Caco-2 (cell line): ENCODE results near the gene SLC1A7. TPM values are rescaled to one million over a fixed set of nuclear protein-coding genes. Genes with fewer than 3 reads are reported as not detected.
A peak's percentile ranks its signal among the peaks of the same experiment; 100 is the strongest.

Experiments
- BruUV-seq: library from RNA; stranded (reverse); fragments of 400-500 nt; replicated peaks from 2 replicates; lab custom pipeline; 2021; lab: Mats Ljungman, UMichigan
- CTCF ChIA-PET: fragments of 300-600 bp; sonication (Branson Sonifier 250); formaldehyde crosslinking; loops from one replicate; lab custom pipeline; 2022; ENCODE audit warnings: antibody characterized with exemption; lab: Charles Lee
- POLR2A ChIA-PET: fragments of 300-600 bp; sonication (Branson Sonifier 250); formaldehyde crosslinking; loops from one replicate; lab custom pipeline; 2022; ENCODE audit warnings: antibody characterized with exemption; lab: Charles Lee
- DNase-seq, 2 experiments: peaks; one replicate each; pipeline versions ENCODE4 v3.0.0 to v3.0.0-alpha.2; 2020 to 2022
- H3K27me3 ChIP-seq: replicated peaks from 2 replicates; pipeline ENCODE4 v1.6.0; 2011; ENCODE audit warnings: low read length; ENCODE audit not compliant: control insufficient read depth, insufficient read depth
- H3K36me3 ChIP-seq: 2 replicates; pipeline ENCODE4 v1.5.1; 2011; ENCODE audit warnings: low read length; ENCODE audit not compliant: control insufficient read depth, insufficient read depth
- H3K4me1 ChIP-seq: fragments of 250-450 bp; sonication (Bioruptor Pico); 2 replicates; pipeline ENCODE4 v1.5.1; 2020; ENCODE audit warnings: mild to moderate bottlenecking
- H3K4me3 ChIP-seq: 2 replicates; pipeline ENCODE4 v1.5.1; 2011; ENCODE audit warnings: low read depth, mild to moderate bottlenecking, control low read depth, low read length
- H3K9me3 ChIP-seq: fragments of 250-450 bp; sonication (Bioruptor Pico); 2 replicates; pipeline ENCODE4 v1.5.1; 2020; ENCODE audit warnings: mild to moderate bottlenecking, moderate library complexity
- H3K27ac Mint-ChIP-seq: one replicate; pipeline ENCODE4 v1.8.0; 2022; ENCODE audit warnings: mixed read lengths; ENCODE audit not compliant: unreplicated experiment
- H3K27me3 Mint-ChIP-seq: one replicate; pipeline ENCODE4 v1.8.0; 2022; ENCODE audit warnings: mixed read lengths; ENCODE audit not compliant: insufficient read depth, unreplicated experiment
- H3K36me3 Mint-ChIP-seq: one replicate; pipeline ENCODE4 v1.8.0; 2022; ENCODE audit warnings: mild to moderate bottlenecking, mixed read lengths; ENCODE audit not compliant: insufficient read depth, unreplicated experiment
- H3K4me1 Mint-ChIP-seq: one replicate; pipeline ENCODE4 v1.8.0; 2022; ENCODE audit warnings: low read depth, mixed read lengths; ENCODE audit not compliant: unreplicated experiment
- H3K4me3 Mint-ChIP-seq: one replicate; pipeline ENCODE4 v1.8.0; 2022; ENCODE audit warnings: mild to moderate bottlenecking, moderate library complexity, mixed read lengths; ENCODE audit not compliant: unreplicated experiment
- H3K9me3 Mint-ChIP-seq: one replicate; pipeline ENCODE4 v1.8.0; 2022; ENCODE audit warnings: mixed read lengths; ENCODE audit not compliant: unreplicated experiment
- intact Hi-C: fragments of 100-400 bp; cut with micrococcal nuclease; formaldehyde crosslinking; loops from one replicate; pipeline ENCODE4 v1.10.0; 2022; ENCODE audit not compliant: unreplicated experiment
- total RNA-seq: library from RNA; stranded (reverse); gene quantifications from 2 replicates; pipeline ENCODE4 v1.2.3, GENCODE V29; 2022
- TF ChIP-seq, protein P1 (sequence below), 2 experiments: fragments of 200-600 bp in 1 of 2; IDR thresholded peaks; 1 replicate in 1 of 2; 2 replicates in 1 of 2; pipeline versions ENCODE4 v1.5.1 to v1.8.0; 2011 to 2022; ENCODE audit warnings: antibody characterized with exemption in 1 of 2, control low read depth in 1 of 2, inconsistent platforms in 1 of 2, low read depth in 1 of 2, low read length in 1 of 2, mild to moderate bottlenecking in 1 of 2, moderate library complexity in 1 of 2; ENCODE audit not compliant: insufficient read depth in 1 of 2, severe bottlenecking in 1 of 2, unreplicated experiment in 1 of 2

The SLC1A7 gene
- total RNA-seq, 1 experiment from 2014 or later: not detected

DNA sequence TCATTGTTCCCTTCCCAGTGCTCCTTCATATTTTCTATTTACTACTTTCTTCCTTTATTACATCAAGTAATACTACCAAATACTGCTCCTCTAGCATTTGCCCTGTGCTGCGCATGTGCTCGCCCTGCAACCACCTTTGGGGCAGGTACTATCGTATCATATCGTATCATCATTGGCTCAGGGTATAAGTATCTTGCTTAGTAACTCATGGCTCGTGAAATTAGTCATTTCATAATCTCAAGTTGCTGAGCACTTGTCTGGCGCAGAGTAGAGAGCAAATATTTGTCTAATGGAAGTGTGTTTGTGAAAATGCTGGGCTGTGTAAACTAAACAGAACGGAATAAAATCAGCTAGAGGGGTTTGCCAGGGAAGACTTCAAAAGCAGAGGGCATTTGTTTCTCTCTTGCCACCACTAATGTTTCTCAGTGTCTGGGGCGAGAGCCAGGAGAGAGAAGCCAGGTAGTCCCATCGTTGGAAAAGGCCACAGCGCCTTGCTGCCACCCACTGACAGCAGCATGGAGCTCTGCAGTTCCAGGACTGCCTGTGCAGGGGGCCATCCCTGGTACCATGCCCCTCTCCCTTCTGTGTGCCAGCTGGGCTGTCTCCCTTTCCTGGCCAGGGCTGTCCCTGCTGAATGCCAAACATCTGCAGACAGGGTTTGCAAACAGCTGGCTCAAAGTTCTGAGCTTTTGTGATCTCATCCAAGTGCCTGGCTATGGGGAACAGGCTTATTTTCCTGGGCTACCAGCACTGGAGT, 34.2 kb upstream of the SLC1A7 start:
- TF ChIP-seq, protein P1, sequence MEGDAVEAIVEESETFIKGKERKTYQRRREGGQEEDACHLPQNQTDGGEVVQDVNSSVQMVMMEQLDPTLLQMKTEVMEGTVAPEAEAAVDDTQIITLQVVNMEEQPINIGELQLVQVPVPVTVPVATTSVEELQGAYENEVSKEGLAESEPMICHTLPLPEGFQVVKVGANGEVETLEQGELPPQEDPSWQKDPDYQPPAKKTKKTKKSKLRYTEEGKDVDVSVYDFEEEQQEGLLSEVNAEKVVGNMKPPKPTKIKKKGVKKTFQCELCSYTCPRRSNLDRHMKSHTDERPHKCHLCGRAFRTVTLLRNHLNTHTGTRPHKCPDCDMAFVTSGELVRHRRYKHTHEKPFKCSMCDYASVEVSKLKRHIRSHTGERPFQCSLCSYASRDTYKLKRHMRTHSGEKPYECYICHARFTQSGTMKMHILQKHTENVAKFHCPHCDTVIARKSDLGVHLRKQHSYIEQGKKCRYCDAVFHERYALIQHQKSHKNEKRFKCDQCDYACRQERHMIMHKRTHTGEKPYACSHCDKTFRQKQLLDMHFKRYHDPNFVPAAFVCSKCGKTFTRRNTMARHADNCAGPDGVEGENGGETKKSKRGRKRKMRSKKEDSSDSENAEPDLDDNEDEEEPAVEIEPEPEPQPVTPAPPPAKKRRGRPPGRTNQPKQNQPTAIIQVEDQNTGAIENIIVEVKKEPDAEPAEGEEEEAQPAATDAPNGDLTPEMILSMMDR (IDR thresholded peaks at IDR 0.05; ENCODE audit: insufficient read depth in 1 of 2, low read depth in 1 of 2, low read length in 1 of 2, severe bottlenecking in 1 of 2, unreplicated experiment in 1 of 2): peak in 1 of 2 experiments; percentile 36
- no peaks in the 10 kb centered on the region for H3K36me3 Mint-ChIP-seq
- no peaks in the 10 kb centered on the region for H3K27me3 Mint-ChIP-seq
- Histone ChIP-seq H3K27me3 (no peaks in the 10 kb centered on the region), H3K36me3 (no peaks in the 10 kb centered on the region), H3K9me3 (no peaks in the 10 kb centered on the region), H3K4me3 (no peak overlapping the region), H3K4me1 (0 out of 2 replicates have a peak, but pooled peaks cover 4% of the 10 kb centered on the region)
- intact Hi-C loops: loop anchor here (5.0 kb wide), 1 partner anchor 269 kb away; no protein-coding TSS in a partner anchor
- ChIA-PET POLR2A (no interaction called here), CTCF (interaction anchor here (0.5 to 0.9 kb wide), 2 partner anchors 10 to 497 kb away, joined by 3 read pairs; no protein-coding TSS in a partner anchor)
- H3K4me3 Mint-ChIP-seq: no peak overlapping the region
- BruUV-seq: no TSS peak
- H3K4me1 Mint-ChIP-seq: peaks cover 18% of the 10 kb centered on the region
- no peaks in the 10 kb centered on the region for H3K9me3 Mint-ChIP-seq
- DNase-seq: peak in 1 of 2 experiments; percentile 36
- no peak overlapping the region for H3K27ac Mint-ChIP-seq

DNA sequence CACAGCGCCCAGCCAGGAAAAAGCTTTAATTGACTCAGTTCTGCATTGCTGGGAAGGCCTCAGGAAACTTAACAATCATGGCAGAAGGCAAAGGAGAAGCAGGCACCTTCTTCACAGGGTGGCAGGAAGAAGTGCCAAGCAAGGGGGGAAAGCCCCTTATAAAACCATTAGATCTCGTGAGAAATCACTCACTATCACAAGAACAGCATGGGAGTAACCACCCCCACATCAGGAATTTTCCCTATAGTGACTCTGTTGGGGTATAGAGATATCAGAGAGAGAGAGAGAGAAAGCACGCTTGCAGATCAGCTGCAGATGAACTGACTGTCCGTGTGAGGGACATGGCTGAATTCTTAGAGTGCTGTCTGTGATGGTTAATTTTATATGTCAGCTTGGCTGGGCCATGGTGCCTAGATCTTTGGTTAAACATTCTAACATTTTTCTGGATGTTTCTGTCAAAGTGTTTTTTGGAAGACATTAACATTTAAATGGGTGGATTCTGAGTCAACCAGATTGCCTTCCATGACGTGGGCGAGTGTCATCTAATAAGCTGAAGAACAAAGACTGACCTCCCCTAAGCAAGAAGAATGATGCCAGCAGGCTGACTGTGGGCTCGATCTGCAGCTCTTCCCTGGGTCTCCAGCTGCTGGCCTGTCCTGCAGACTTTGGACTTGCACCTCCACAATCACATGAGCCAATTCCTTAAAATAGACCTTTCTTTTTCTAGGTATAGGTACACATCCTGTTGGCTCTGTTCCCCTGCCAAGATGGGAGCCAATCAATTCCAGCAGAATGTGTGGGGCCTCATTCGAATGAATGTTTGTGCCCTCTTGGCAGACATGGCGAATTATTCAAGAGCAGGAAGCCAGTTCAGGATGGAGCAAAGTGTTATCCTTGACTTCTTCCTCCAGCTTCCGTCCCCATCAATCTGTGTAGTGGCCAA, 32.8 kb upstream of the SLC1A7 start:
- H3K9me3 Mint-ChIP-seq: no peaks in the 10 kb centered on the region
- TF ChIP-seq, protein P1 (IDR thresholded peaks at IDR 0.05; ENCODE audit: insufficient read depth in 1 of 2, low read depth in 1 of 2, low read length in 1 of 2, severe bottlenecking in 1 of 2, unreplicated experiment in 1 of 2): no peak
- ChIA-PET POLR2A (no interaction called here), CTCF (no interaction called here)
- H3K27me3 ChIP-seq: no peaks in the 10 kb centered on the region
- no peaks in the 10 kb centered on the region for H3K9me3 ChIP-seq
- peaks cover 18% of the 10 kb centered on the region for H3K4me1 Mint-ChIP-seq
- H3K36me3 Mint-ChIP-seq: no peaks in the 10 kb centered on the region
- H3K36me3 ChIP-seq: no peaks in the 10 kb centered on the region
- intact Hi-C loops: loop anchor here (5.0 kb wide), 1 partner anchor 268 kb away; no protein-coding TSS in a partner anchor
- H3K4me1 ChIP-seq: 0 out of 2 replicates have a peak, but pooled peaks cover 4% of the 10 kb centered on the region
- DNase-seq: no peak
- H3K27ac Mint-ChIP-seq: no peak overlapping the region
- no TSS peak for BruUV-seq
- no peak overlapping the region for H3K4me3 Mint-ChIP-seq
- no peaks in the 10 kb centered on the region for H3K27me3 Mint-ChIP-seq
- H3K4me3 ChIP-seq: no peak overlapping the region
